ENCODE results near the gene PEX12.
A peak's percentile ranks its signal among the peaks of the same experiment; 100 is the strongest.
"Not testable (repeated sequence)": the region's sequence is repeated elsewhere in the genome, so short reads cannot be mapped to it uniquely, and the experiment has no call there.

The PEX12 gene

GRCh38 chr17:35578929-35579432 is 610 bp upstream of the PEX12 start:
- DNase-seq (ENCODE audit: low read depth in 1 of 2, low spot score in 1 of 2): no peak

- no peak for DNase-seq (ENCODE audit: low read depth in 1 of 2, low spot score in 1 of 2)
Measured at GRCh38 chr17:35577830-35578196, 558 bp downstream of the PEX12 start.

DNA sequence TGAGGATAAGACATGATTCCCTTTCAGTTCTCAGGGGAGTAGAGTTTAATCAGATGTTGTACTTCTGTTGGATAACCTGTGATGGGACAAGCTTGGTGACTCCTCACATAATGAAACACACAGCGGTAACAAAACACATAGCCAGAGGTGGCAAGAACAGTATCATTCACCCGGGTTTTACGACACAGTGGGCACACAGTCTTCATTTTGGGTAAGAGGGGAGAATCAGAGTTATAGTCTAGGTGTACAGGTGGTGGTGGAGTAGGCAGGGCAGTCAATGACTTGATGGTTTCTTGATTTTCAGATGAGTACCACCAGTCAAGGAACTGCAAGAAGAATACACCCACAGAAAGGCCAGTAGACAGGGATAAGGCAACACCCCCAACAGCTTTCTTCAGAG is 2.6 kb downstream of the PEX12 start:
- no peak for DNase-seq (ENCODE audit: low read depth in 1 of 2, low spot score in 1 of 2)

- DNase-seq (ENCODE audit: low read depth in 1 of 2, low spot score in 1 of 2): no peak
Measured at GRCh38 chr17:35569405-35569804, 9.0 kb downstream of the PEX12 start.

DNA sequence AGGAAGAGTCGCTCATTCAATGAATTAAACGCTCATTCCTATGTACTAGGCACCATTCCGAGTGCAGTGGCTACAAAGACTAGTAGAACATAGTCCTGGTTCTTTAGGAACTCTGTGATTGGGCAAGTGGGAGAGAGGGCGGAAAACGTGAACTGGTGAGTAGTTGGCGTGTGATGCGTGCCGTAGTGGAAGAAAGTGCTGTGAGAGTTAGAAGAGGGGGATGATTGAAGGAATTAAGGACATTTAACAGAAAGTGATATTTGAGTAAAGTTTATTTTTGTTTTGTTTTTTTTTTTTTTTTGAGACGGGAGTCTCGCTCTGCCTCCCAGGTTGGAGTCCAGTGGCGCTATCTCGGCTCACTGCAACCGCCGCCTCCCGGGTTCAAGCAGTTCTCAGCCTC is 9.8 kb downstream of the PEX12 start:
- peak in 1 of 2 donors; percentile 21 for DNase-seq (ENCODE audit: low read depth in 1 of 2, low spot score in 1 of 2)

GRCh38 chr17:35566968-35567367 is 11.4 kb downstream of the PEX12 start:
- no peak for DNase-seq (ENCODE audit: low read depth in 1 of 2, low spot score in 1 of 2)

DNA sequence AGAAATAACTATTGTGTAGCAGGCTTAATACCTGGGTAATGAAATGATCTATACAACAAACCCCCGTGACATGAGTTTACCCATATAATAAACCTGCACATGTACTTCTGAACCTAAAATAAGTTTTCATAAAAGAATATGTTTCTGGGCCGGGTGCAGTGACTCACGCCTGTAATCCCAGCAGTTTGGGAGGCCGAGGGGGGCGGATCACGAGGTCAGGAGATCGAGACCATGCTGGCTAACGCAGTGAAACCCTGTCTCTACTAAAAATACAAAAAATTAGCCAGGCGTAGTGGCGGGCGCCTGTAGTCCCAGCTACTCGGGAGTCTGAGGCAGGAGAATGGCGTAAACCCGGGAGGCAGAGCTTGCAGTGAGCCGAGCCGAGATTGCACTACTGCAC is 15.2 kb downstream of the PEX12 start:
- DNase-seq (ENCODE audit: low read depth in 1 of 2, low spot score in 1 of 2): not testable (repeated sequence)

- DNase-seq (ENCODE audit: low read depth in 1 of 2, low spot score in 1 of 2): no peak
Measured at GRCh38 chr17:35560703-35561102, 17.7 kb downstream of the PEX12 start, which contains the start of gene SLFN14. TSS of gene SLFN14 (minus strand) at chr17:35560819. CDS start at chr17:35558062, 2,757 bp downstream.

DNA sequence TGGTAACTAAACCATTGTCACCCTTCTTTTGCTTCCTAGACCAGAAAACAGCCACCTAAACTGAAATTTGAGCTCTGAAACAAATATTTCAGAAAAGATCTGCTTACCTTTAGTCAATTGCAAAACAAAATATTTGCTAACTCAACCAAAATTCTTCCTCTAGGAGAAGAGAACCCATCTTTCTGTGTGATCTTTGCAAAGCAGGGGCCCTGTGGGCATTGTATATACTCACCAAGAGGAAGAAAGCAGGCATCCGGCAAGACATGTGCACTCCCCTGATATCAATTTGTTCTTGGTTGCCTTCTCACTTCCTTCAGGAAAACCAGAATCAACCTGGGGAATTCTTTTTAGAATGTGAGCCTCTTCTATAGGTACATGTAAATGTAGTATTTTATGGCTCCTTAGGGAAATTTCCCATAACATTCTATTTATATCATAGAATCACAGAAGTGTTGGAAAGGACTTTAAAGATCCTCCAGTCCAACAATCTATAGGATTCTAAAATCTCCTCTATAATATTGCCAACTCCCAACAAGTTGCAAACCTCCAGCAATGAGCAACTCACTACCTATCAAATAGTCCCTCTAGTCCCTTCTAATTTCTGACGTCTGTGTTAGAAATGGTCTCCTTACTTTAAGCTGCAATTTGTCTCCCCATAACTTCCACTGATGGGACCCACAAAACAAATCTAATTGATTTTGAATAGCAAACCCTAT is 18.7 kb downstream of the PEX12 start:
- DNase-seq (ENCODE audit: low read depth in 1 of 2, low spot score in 1 of 2): no peak

DNA sequence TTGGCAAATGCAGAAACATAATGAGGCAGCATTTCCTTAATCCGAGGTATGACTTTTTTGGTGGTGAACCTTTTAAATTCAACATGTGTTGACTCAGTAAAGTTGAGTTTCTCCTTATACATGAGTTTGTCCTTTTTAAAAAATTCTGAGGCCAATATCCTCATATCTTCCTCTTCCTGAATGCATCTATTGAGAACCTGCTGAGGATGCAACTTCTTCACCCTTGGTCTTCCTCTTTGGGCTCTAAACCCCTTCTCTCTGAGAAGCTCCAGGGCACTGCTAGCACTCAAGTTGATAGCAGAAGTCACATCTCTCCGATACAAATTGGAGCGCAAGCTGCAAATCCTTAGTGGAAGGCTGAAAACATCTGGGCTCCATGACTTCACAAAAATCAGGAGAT is 21.0 kb downstream of the PEX12 start:
- DNase-seq (ENCODE audit: low read depth in 1 of 2, low spot score in 1 of 2): no peak

DNA sequence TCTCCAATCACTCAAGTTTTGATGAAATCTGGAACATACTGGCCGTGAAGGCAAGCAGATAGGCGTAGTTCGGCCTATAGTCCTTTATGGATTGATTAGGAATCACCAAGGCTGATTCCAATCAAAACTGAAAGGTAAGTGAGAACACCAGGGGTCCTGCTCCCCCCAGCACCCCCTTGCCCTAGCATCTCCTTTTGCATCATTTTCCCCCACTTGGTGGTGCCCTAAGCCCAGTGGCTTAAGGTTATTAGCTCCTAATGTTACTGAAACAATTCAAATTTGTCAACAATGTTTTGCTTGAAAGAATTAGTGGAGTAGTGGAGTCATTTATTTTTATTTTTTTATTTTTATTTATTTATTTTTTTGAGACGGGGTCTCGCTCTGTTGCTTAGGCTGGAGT is 22.7 kb downstream of the PEX12 start:
- DNase-seq (ENCODE audit: low read depth in 1 of 2, low spot score in 1 of 2): no peak

- no peak for DNase-seq (ENCODE audit: low read depth in 1 of 2, low spot score in 1 of 2)
Measured at GRCh38 chr17:35554668-35555067, 23.7 kb downstream of the PEX12 start.

DNA sequence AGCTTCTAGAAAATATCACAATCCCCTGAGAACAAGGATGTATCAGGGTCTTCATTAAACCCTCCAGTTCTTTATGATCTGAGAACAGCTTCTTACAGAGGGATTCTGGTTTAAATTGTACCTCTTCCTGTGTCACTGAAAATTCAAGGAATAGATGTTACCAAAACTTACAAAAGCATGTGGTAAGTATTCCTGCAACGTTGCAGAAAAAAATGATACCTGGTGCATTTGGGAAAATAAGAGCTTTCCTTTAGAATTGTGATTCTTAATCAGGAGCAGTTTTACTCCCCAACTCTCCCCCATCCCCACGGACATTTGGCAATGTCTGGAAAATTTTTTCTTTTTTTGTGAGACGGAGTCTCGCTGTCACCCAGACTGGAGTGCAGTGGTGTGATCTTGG is 25.1 kb downstream of the PEX12 start:
- DNase-seq (ENCODE audit: low read depth in 1 of 2, low spot score in 1 of 2): no peak

GRCh38 chr17:35548978-35549377 is 29.4 kb downstream of the PEX12 start:
- no peak for DNase-seq (ENCODE audit: low read depth in 1 of 2, low spot score in 1 of 2)

GRCh38 chr17:35548208-35548810 is 30.1 kb downstream of the PEX12 start:
- DNase-seq (ENCODE audit: low read depth in 1 of 2, low spot score in 1 of 2): no peak

DNA sequence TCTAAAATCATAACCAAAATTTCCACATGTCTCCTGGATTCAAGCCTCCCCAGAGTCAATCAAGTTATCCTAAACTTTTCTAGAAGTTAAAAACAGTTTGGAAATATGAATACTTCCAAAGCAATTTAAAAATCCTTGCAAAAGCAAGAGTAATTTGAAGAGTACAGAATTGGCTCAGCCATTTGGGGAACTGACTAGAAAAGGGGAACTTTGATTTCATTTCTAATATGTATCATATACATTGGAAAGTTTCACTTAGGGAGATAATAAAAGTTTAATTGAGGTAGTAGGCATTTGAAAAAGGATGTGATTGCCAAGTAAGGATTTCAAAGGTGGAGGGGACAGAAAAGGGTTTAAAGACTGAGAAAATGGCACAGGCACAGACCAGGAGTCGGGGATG is 31.9 kb downstream of the PEX12 start:
- no peak for DNase-seq (ENCODE audit: low read depth in 1 of 2, low spot score in 1 of 2)

- no peak for DNase-seq (ENCODE audit: low read depth in 1 of 2, low spot score in 1 of 2)
Measured at GRCh38 chr17:35545150-35545549, 33.2 kb downstream of the PEX12 start.

DNA sequence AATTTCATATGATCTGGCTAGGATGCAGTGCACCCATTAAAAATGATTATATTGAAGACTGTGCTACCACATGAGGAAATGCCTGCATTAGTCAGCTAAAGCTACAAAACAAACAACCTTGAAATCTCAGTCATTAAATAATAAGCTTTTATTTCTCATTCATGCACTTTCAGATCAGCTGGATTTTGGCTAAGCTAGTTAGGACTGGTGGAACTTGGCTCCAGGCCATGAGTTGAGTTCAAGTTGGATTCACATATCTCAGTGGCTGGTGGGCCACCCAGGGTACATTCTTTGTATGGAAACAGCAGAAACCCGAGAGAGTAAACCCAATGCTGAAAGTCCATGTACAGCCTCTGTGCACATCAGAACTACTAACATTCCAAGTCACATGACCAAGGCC is 34.5 kb downstream of the PEX12 start:
- DNase-seq (ENCODE audit: low read depth in 1 of 2, low spot score in 1 of 2): no peak

DNA sequence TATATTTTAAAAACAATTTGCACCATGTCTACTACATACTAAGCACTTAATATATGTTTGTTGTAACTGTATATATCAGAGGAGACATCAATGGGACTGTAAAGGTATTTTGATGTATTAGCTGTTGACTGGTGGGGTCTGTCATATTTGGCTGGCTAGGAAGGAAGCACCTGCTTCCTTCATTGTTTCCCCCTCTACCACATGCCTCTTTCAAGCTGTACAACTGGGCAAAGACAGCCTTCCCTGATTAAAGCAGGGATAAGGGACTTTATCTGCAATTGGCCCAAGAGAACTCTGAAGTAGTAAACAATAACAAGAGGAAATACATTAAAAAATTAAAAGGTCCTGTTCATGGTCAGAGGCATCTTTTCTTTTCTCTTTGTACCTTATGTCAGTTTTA is 35.4 kb downstream of the PEX12 start:
- DNase-seq (ENCODE audit: low read depth in 1 of 2, low spot score in 1 of 2): no peak

DNA sequence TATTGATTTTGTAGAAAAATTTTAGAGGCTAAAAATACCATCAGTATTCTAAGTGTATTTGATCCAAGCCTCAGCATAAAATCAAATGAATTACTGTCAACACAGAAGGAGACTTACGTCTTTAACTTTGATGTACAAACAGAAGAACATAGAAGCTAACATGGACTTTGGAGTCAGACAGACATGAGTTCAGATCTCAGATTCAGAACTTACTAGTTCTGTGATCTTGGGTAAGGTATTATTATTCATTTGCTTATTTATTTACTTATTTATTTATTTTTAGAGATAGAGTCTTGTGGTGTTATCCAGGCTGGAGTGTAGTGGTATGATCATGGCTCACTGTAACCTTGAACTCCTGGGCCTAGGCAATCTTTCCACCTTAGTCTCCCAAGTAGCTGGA is 36.9 kb downstream of the PEX12 start:
- DNase-seq (ENCODE audit: low read depth in 1 of 2, low spot score in 1 of 2): no peak

- DNase-seq (ENCODE audit: low read depth in 1 of 2, low spot score in 1 of 2): no peak
Measured at GRCh38 chr17:35540589-35541404, 37.6 kb downstream of the PEX12 start.

GRCh38 chr17:35539659-35540026 is 38.7 kb downstream of the PEX12 start:
- DNase-seq (ENCODE audit: low read depth in 1 of 2, low spot score in 1 of 2): no peak
